ENCODE results near the gene OR5M11.
"Not testable (repeated sequence)": the region's sequence is repeated elsewhere in the genome, so short reads cannot be mapped to it uniquely, and the experiment has no call there.

OR5M11 gene

DNA sequence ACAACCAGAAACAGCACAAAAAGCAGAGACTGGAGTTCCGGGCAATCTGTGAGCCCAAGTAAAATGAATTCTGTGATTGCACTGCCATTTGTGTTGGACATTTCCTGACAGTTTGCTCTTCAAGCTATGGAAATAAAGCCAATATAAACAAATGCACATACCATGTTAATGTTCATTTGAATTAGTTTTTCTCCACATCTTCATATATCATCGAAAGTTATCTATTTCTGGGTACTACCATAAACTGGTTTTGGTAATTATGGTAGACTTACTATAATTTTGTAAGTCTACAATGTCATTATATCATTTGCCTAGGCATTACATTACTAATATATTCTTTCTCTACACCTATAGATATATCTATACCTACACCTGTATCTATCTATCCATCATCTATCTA lies at the start of gene OR5M11:
OR5M11 (minus strand) TSS at position 101 of the 400 bp plus-strand sequence; CDS start at position 101, 0 bp downstream.
- DNase-seq (ENCODE audit: low spot score), result no peak

- DNase-seq (ENCODE audit: low spot score), result not testable (repeated sequence)
Observed at GRCh38 chr11:56592088-56592717, 49.1 kb upstream of the OR5M11 start.

GRCh38 chr11:56577621-56578020 lies 34.6 kb upstream of the OR5M11 start, which contains the start of gene OR5M10:
TSS of gene OR5M10 (minus strand) at chr11:56577721. CDS start at chr11:56577721, 0 bp downstream.
- DNase-seq (ENCODE audit: low spot score), result no peak

- DNase-seq (ENCODE audit: low spot score), result no peak
Observed at GRCh38 chr11:56558574-56558973, 15.5 kb upstream of the OR5M11 start.

- DNase-seq (ENCODE audit: low spot score), result not testable (repeated sequence)
Observed at GRCh38 chr11:56554691-56555090, 11.6 kb upstream of the OR5M11 start.

- no peak for DNase-seq (ENCODE audit: low spot score)
Observed at GRCh38 chr11:56545531-56545930, 2.5 kb upstream of the OR5M11 start.

DNA sequence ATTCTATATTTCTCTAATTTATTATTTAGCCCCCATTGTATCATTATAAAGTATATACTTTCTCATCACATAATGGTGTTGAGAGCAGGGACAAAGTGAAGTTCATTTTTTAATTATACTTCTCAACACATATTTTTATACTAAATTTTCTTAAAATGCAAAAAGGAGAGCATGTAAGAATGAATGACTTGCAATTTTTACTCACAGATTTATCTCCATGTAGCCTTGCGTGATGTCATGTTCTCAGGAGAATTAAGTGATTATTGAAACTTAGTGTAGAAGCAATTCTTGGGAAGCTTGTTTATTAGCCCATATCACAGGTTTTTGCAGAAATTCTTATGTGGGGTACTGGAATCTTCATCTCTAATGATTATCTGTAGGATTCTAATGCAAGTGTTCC lies 682 bp upstream of the OR5M11 start:
- no peak for DNase-seq (ENCODE audit: low spot score)

- no peak for DNase-seq (ENCODE audit: low spot score)
Observed at GRCh38 chr11:56533054-56533740, 9.9 kb downstream of the OR5M11 start.

DNA sequence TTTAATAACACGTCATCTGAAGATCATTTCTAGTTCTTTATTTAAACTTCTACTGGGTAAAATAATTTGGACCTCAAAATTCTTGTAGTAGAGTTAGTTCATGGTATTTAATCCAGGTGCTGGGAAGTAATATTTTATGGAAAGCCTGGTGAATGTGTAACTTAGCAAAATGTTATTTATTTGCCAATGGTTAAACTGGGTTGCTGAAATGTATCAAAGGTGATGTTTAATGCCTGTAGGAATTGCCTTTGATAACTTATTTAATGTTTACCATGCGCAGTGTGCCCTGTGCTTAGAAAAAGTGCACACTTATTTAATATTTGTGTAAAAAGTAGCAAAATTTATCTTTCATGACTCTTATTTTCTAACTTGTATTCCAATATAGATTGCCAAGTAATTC lies 11.2 kb downstream of the OR5M11 start:
- no peak for DNase-seq (ENCODE audit: low spot score)

GRCh38 chr11:56522008-56522407 lies 21.0 kb downstream of the OR5M11 start:
- DNase-seq (ENCODE audit: low spot score), result no peak

DNA sequence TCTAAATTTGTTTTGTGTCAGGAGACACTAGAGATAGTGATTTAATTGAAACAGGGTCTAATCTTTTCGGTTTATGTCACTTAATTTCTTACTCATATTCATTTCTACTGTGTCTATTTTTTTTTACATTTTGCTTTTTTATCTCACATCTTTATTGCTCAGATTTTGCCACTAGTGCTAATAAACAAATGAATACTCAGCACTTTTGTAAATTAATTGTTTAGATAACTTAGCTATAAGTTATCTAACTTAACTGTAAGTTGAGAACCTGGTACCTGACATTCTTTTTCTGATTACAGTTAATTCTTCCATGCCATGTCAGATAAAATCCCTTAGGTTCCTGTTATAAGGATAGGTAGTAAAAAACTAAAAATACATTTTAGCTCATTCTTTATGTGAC lies 29.8 kb downstream of the OR5M11 start:
- no peak for DNase-seq (ENCODE audit: low spot score)

- DNase-seq (ENCODE audit: low spot score), result no peak
Observed at GRCh38 chr11:56509439-56509838, 33.6 kb downstream of the OR5M11 start.

DNA sequence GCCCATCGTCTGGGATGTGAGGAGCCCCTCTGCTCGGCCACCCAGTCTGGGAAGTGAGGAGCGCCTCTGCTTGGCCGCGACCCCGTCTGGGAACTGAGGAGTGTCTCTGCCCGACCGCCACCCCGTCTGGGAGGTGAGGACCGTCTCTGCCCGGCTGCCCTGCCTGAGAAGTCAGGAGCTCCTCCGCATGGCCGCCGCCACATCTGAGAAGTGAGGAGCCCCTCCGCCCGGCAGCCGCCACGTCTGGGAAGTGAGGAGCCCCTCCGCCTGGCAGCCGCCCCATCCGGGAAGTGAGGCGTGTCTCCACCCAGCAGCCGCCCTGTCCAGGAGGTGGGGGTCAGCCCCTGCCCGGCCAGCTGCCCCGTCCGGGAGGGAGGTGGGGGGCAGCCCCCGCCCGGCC lies 46.0 kb downstream of the OR5M11 start:
- DNase-seq (ENCODE audit: low spot score), result no peak

- no peak for DNase-seq (ENCODE audit: low spot score)
Observed at GRCh38 chr11:56495117-56495516, 47.9 kb downstream of the OR5M11 start.
